Measurements from ENCODE around the gene STARD3. TPM values are rescaled to one million over a fixed set of nuclear protein-coding genes. Genes with fewer than 3 reads are reported as not detected.

STARD3 gene
- total and polyA plus RNA-seq, 2 donors from 2014 or later: 32.1 to 47.6 TPM

DNA sequence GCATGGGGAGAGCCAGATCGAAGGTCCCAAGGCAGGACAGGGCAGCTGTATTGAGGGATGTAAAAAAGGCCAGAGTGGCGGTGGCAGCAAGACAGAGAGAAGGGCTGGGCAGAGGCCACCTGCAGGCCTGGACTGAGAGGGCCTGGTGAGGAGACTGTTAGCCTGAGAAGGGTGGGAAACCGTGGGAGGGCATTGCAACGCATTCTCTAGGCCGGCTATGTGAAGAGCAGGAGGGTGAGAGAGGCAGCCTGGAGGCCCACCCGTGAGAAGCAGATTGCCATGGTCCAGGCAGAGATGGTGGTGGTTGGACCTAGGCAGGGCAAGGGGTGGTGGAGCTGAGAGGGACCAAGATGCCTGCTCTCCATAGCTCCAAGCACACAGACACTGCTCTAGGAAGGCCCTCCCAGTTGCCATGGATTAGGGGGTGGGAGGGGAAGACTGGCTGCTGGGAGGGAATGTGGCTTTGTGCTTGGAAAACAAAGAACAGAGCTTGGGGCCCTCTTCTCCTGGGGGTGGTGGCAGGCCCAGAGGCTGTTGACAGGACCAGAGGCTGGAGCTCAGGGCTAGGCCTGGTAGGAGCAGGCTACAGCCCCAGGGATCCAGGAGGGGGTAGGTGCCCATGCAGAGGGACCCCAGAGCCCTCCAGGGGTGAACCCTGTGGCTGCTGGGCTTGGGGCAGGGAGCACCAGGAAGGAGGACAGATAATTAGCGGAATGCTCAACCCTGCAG lies 15.8 kb downstream of the STARD3 start:
- peaks cover 0 to 3% (median 2%) of the 10 kb centered on the region in 3 donors for H3K36me3 ChIP-seq (ENCODE audit: control insufficient read depth in 2 of 3, insufficient read depth in 3 of 3, low read length in 3 of 3)
- peaks cover 0 to 5% (median 0%) of the 10 kb centered on the region in 3 donors for H3K4me1 ChIP-seq (ENCODE audit: control insufficient read depth in 2 of 3, insufficient read depth in 2 of 3, low read depth in 1 of 3, low read length in 3 of 3)
- intact Hi-C loops (cut with DNase I): no loop called here
- no peak overlapping the region for H3K4me3 ChIP-seq (ENCODE audit: low read length in 3 of 3)
- H3K27me3 ChIP-seq (ENCODE audit: control insufficient read depth, insufficient read depth, low read length): no peaks in the 10 kb centered on the region
- FAIRE-seq (no peak), DNase-seq (peak in 1 of 5 donors; percentile 14)
- no peaks in the 10 kb centered on the region for H3K9me3 ChIP-seq (ENCODE audit: control insufficient read depth in 2 of 3, insufficient read depth in 1 of 3, low read length in 3 of 3)
- no peak overlapping the region for H3K27ac ChIP-seq (ENCODE audit: low read depth in 2 of 2, low read length in 2 of 2)
- H3K9ac ChIP-seq (ENCODE audit: low read length in 3 of 3): no peak overlapping the region
- TF ChIP-seq, protein P1, sequence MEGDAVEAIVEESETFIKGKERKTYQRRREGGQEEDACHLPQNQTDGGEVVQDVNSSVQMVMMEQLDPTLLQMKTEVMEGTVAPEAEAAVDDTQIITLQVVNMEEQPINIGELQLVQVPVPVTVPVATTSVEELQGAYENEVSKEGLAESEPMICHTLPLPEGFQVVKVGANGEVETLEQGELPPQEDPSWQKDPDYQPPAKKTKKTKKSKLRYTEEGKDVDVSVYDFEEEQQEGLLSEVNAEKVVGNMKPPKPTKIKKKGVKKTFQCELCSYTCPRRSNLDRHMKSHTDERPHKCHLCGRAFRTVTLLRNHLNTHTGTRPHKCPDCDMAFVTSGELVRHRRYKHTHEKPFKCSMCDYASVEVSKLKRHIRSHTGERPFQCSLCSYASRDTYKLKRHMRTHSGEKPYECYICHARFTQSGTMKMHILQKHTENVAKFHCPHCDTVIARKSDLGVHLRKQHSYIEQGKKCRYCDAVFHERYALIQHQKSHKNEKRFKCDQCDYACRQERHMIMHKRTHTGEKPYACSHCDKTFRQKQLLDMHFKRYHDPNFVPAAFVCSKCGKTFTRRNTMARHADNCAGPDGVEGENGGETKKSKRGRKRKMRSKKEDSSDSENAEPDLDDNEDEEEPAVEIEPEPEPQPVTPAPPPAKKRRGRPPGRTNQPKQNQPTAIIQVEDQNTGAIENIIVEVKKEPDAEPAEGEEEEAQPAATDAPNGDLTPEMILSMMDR (IDR thresholded peaks at IDR 0.05; ENCODE audit: borderline replicate concordance, extremely low read depth, insufficient read depth): no peak

DNA sequence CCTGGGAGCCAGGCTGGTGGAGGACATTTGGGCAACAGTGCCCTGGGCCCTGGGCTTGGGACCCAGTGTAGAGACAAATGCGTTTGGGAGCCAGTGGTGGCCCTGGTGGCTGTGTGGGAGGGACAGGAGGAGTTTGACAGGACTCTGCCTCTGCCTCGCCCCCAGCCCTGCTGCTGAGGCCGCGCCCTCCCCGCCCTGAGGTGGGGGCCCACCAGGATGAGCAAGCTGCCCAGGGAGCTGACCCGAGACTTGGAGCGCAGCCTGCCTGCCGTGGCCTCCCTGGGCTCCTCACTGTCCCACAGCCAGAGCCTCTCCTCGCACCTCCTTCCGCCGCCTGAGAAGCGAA lies 16.3 kb downstream of the STARD3 start:
- H3K36me3 ChIP-seq (ENCODE audit: control insufficient read depth in 2 of 3, insufficient read depth in 3 of 3, low read length in 3 of 3): peaks cover 0 to 3% (median 2%) of the 10 kb centered on the region in 3 donors
- H3K4me3 ChIP-seq (ENCODE audit: low read length in 3 of 3): no peak overlapping the region
- no peak overlapping the region for H3K27ac ChIP-seq (ENCODE audit: low read depth in 2 of 2, low read length in 2 of 2)
- DNase-seq (peak in 1 of 5 donors; percentile 12), FAIRE-seq (no peak)
- H3K9ac ChIP-seq (ENCODE audit: low read length in 3 of 3): no peak overlapping the region
- TF ChIP-seq, protein P1 (IDR thresholded peaks at IDR 0.05; ENCODE audit: borderline replicate concordance, extremely low read depth, insufficient read depth): no peak
- intact Hi-C loops (cut with DNase I): no loop called here
- H3K9me3 ChIP-seq (ENCODE audit: control insufficient read depth in 2 of 3, insufficient read depth in 1 of 3, low read length in 3 of 3): no peaks in the 10 kb centered on the region
- peaks cover 0 to 5% (median 0%) of the 10 kb centered on the region in 3 donors for H3K4me1 ChIP-seq (ENCODE audit: control insufficient read depth in 2 of 3, insufficient read depth in 2 of 3, low read depth in 1 of 3, low read length in 3 of 3)
- H3K27me3 ChIP-seq (ENCODE audit: control insufficient read depth, insufficient read depth, low read length): no peaks in the 10 kb centered on the region

DNA sequence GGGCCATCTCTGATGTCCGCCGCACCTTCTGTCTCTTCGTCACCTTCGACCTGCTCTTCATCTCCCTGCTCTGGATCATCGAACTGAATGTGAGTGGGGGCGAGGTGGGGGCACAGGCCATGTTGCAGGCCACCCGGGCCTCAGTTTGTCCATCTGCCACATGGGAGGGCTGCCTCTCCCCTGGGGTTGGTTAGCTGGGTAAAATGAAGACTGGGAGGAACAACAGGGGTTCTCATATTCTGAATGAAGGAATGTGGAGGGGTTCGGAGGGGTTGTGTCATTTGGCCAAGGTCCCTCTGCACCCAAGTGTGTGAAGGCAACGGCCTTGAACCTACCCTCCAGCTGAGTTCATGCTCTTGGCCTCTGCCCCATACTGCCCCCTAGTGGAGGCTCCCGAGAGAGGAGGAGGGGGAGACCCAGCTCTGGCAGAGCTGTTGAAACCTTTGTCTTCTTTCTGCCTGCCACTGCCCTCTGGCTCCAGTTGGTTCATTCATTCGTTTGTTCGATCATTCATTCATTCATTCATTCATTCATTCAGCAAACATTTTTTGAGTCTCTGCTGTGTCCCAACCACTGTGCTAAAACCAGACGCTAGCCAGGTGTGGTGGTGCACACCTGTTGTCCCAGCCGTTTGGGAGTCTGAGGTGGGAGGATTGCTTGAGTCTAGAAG lies 16.9 kb downstream of the STARD3 start:
- Histone ChIP-seq H3K4me3 (ENCODE audit: low read length in 3 of 3) (no peak overlapping the region), H3K27me3 (ENCODE audit: control insufficient read depth, insufficient read depth, low read length) (no peaks in the 10 kb centered on the region), H3K36me3 (ENCODE audit: control insufficient read depth in 2 of 3, insufficient read depth in 3 of 3, low read length in 3 of 3) (peaks cover 0 to 3% (median under 1%) of the 10 kb centered on the region in 3 donors), H3K9ac (ENCODE audit: low read length in 3 of 3) (no peak overlapping the region), H3K4me1 (ENCODE audit: control insufficient read depth in 2 of 3, insufficient read depth in 2 of 3, low read depth in 1 of 3, low read length in 3 of 3) (peaks cover 0 to 5% (median 0%) of the 10 kb centered on the region in 3 donors), H3K9me3 (ENCODE audit: control insufficient read depth in 2 of 3, insufficient read depth in 1 of 3, low read length in 3 of 3) (no peaks in the 10 kb centered on the region), H3K27ac (ENCODE audit: low read depth in 2 of 2, low read length in 2 of 2) (no peak overlapping the region)
- DNase-seq: peak in 4 of 5 donors; percentile 61 to 83 (median 71)
- TF ChIP-seq, protein P1 (IDR thresholded peaks at IDR 0.05; ENCODE audit: borderline replicate concordance, extremely low read depth, insufficient read depth): peak; percentile 60
- FAIRE-seq: no peak
- intact Hi-C loops (cut with DNase I): no loop called here

Data from kidney (tissue), 14 donors.